ENCODE results near the gene ZMYM4.
"Not testable (repeated sequence)": the region's sequence is repeated elsewhere in the genome, so short reads cannot be mapped to it uniquely, and the experiment has no call there.

ZMYM4 gene

GRCh38 chr1:35449334-35450008 lies 181.0 kb downstream of the ZMYM4 start:
- DNase-seq (ENCODE audit: low read depth in 2 of 3, low spot score in 1 of 3), result no peak

DNA sequence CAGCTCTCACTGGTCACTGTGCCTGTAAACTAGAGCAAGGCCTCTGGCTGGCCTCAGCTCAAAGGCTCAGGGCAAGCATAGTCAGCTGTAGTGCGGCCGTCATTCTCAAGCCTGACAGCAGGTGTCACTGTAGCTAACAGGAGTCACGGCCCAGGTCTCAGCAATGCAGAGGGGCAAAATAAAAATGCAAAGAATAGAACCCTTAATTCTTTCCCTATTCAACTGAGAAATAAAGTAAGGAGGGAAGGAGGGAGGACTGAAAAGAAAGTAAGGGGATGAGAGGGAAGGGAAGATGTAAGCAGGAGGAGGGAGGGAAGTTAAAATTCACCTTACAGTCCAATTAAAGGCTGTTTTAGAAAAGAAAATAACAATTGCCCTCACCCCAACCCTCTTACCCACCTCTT lies 182.6 kb downstream of the ZMYM4 start:
- peak; percentile 52 to 81 (median 72) for DNase-seq (ENCODE audit: low read depth in 2 of 3, low spot score in 1 of 3)

GRCh38 chr1:35452106-35452774 lies 183.7 kb downstream of the ZMYM4 start:
- no peak for DNase-seq (ENCODE audit: low read depth in 2 of 3, low spot score in 1 of 3)

- no peak for DNase-seq (ENCODE audit: low read depth in 2 of 3, low spot score in 1 of 3)
Observed at GRCh38 chr1:35453031-35453430, 184.5 kb downstream of the ZMYM4 start.

DNA sequence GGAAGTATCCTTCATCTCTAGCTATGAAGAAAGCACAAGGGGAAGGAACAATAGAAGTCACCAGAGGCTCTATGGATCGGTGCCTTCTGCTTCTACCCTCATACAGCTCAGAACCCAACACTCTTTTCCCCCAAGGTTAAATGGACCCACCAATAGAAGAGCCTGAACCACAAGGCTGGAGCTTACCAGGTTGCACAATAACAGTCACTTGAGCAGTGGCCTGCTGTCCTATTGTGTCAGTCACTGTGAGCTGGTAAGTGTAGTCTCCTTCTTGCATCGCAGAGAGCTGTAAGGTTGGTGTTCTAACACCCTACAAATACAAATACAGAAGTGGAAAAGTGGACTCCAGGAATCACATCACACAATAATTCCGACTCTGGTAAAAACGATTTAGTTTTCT lies 185.7 kb downstream of the ZMYM4 start:
- DNase-seq (ENCODE audit: low read depth in 2 of 3, low spot score in 1 of 3), result no peak

GRCh38 chr1:35454616-35455015 lies 186.1 kb downstream of the ZMYM4 start:
- no peak for DNase-seq (ENCODE audit: low read depth in 2 of 3, low spot score in 1 of 3)

- DNase-seq (ENCODE audit: low read depth in 2 of 3, low spot score in 1 of 3), result no peak
Observed at GRCh38 chr1:35460796-35461195, 192.3 kb downstream of the ZMYM4 start.

- no peak for DNase-seq (ENCODE audit: low read depth in 2 of 3, low spot score in 1 of 3)
Observed at GRCh38 chr1:35461966-35462651, 193.6 kb downstream of the ZMYM4 start.

DNA sequence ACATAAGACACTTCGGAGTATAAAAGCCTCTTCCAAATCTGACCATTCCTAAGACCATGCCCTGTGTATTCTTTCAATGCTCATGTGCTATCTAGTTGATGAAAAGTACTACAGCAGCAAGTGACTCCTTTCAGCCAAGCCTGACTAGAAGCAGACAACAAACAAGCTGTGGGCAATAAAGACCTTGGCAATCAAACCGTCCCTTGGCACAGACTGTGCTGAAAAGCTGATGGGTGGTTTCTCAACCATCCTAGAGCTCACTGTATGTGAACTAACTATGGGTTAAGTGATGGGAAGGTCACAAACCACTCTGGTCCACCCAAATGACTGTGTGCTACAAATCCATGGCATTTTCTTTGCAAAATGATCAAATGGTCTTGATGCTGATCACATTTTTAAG lies 194.7 kb downstream of the ZMYM4 start:
- DNase-seq (ENCODE audit: low read depth in 2 of 3, low spot score in 1 of 3), result no peak

GRCh38 chr1:35463749-35464148 lies 195.2 kb downstream of the ZMYM4 start:
- not testable (repeated sequence) for DNase-seq (ENCODE audit: low read depth in 2 of 3, low spot score in 1 of 3)

- no peak for DNase-seq (ENCODE audit: low read depth in 2 of 3, low spot score in 1 of 3)
Observed at GRCh38 chr1:35466120-35466519, 197.6 kb downstream of the ZMYM4 start.

DNA sequence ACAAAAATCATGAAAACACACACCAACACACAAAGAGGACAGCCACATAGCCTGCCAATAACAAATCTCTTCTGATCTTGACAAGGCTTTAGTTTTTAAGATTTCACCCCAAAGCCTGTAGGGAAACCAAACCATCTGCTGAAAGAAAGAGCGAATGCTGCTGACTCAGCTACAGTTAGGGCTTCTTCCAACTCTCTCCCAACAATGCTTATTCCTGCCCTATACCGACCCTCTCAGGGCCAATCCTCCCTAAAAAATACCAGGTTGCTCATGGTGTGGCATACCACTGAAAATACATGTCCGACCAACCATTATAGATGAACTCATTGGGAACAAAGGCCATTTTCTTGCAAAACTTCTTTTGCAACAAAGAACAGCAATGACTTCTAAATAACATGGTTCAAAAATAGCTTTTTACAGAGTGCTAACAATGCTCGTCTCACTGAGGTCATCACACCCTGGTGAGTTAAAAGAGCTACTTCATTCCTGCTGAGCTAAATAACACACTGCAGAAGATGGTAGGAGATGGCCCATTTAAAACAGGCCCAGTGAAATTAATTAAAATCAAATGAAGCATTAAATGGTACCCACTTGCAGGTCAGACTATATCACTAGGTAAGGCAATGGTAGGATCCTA lies 202.6 kb downstream of the ZMYM4 start:
- no peak for DNase-seq (ENCODE audit: low read depth in 2 of 3, low spot score in 1 of 3)

Data from stimulated activated CD4-positive, alpha-beta T cell treated with anti-CD3 and anti-CD28 coated beads, Interleukin-12 subunit alpha, Interleukin-12 subunit beta, amount 100 ng/mL, for 48 hours (primary cell).